Hematopoietic multipotent progenitor cell (in vitro differentiated cells): Measurements from ENCODE around the gene MAST4. TPM values are rescaled to one million over a fixed set of nuclear protein-coding genes. Genes with fewer than 3 reads are reported as not detected.

Experiments
- DNase-seq, 3 donors: peaks; one replicate each; pipeline ENCODE4 v3.0.0-alpha.2; 2011 to 2015; ENCODE audit warnings: low read depth in 2 of 3, low spot score in 2 of 3
- total RNA-seq: library from RNA; depleted of rRNA; stranded (reverse); fragments of >200 nt; gene quantifications from one replicate; pipeline ENCODE4 v1.2.3, GENCODE V29; 2012

Gene MAST4
- total RNA-seq, 1 donor: 19.9 TPM

GRCh38 chr5:67192719-67193438, 596.7 kb downstream of the MAST4 start:
- DNase-seq: peak in 1 of 3 donors; percentile 40

GRCh38 chr5:67193439-67193807, 597.2 kb downstream of the MAST4 start:
- DNase-seq: no peak

GRCh38 chr5:67194166-67194565, 598.0 kb downstream of the MAST4 start:
- no peak for DNase-seq

GRCh38 chr5:67195406-67196275, 599.4 kb downstream of the MAST4 start:
- DNase-seq: no peak

- DNase-seq: no peak
These were observed 600.4 kb downstream of the MAST4 start, which contains the start of gene CD180 for GRCh38 chr5:67196537-67197059. TSS of gene CD180 (minus strand) at chr5:67196799. CDS start at chr5:67196641, 158 bp downstream.

GRCh38 chr5:67197536-67197935, 601.3 kb downstream of the MAST4 start:
- no peak for DNase-seq

GRCh38 chr5:67198917-67199316, 602.7 kb downstream of the MAST4 start:
- no peak for DNase-seq

- DNase-seq: no peak
These were observed 603.7 kb downstream of the MAST4 start for GRCh38 chr5:67199859-67200258.

- no peak for DNase-seq
These were observed 604.8 kb downstream of the MAST4 start for GRCh38 chr5:67200809-67201562.

GRCh38 chr5:67201897-67202549, 605.8 kb downstream of the MAST4 start:
- DNase-seq: no peak

GRCh38 chr5:67202828-67203227, 606.6 kb downstream of the MAST4 start:
- peak in 1 of 3 donors; percentile 57 for DNase-seq

- no peak for DNase-seq
These were observed 607.5 kb downstream of the MAST4 start for GRCh38 chr5:67203701-67204074.

GRCh38 chr5:67204821-67205220, 608.6 kb downstream of the MAST4 start:
- no peak for DNase-seq

GRCh38 chr5:67205981-67206380, 609.8 kb downstream of the MAST4 start:
- DNase-seq: no peak

GRCh38 chr5:67206461-67206860, 610.3 kb downstream of the MAST4 start:
- peak in 1 of 3 donors; percentile 50 for DNase-seq

- DNase-seq: peak; percentile 60 to 87 (median 81)
These were observed 610.7 kb downstream of the MAST4 start for GRCh38 chr5:67206929-67207328.

- no peak for DNase-seq
These were observed 612.2 kb downstream of the MAST4 start for GRCh38 chr5:67208403-67208802.

- peak; percentile 58 to 79 (median 68) for DNase-seq
These were observed 613.1 kb downstream of the MAST4 start for GRCh38 chr5:67209141-67209771.

- no peak for DNase-seq
These were observed 615.7 kb downstream of the MAST4 start for GRCh38 chr5:67211926-67212325.

GRCh38 chr5:67214036-67214435, 617.8 kb downstream of the MAST4 start:
- DNase-seq: no peak
